NCI-H82 treated with DMSO at 0.1 percent for 48 hours (cell line): ENCODE data around the gene DOCK2.

Experiments
- DNase-seq: peaks from one replicate; lab custom pipeline; 2025; ENCODE audit not compliant: unreplicated experiment; lab: John Stamatoyannopoulos, UW

Gene DOCK2

GRCh38 chr5:169893571-169893970 is 256.5 kb downstream of the DOCK2 start:
- no peak for DNase-seq

- no peak for DNase-seq
Measured at GRCh38 chr5:169895926-169896325, 258.9 kb downstream of the DOCK2 start.

- no peak for DNase-seq
Measured at GRCh38 chr5:169897481-169897880, 260.4 kb downstream of the DOCK2 start.

- DNase-seq, result no peak
Measured at GRCh38 chr5:169901896-169902295, 264.8 kb downstream of the DOCK2 start.

- no peak for DNase-seq
Measured at GRCh38 chr5:169904059-169904458, 267.0 kb downstream of the DOCK2 start.

- no peak for DNase-seq
Measured at GRCh38 chr5:169904508-169904907, 267.4 kb downstream of the DOCK2 start.

GRCh38 chr5:169905017-169905416 is 267.9 kb downstream of the DOCK2 start:
- no peak for DNase-seq

- DNase-seq, result no peak
Measured at GRCh38 chr5:169906745-169907649, 269.9 kb downstream of the DOCK2 start.

- no peak for DNase-seq
Measured at GRCh38 chr5:169908864-169909263, 271.8 kb downstream of the DOCK2 start.

GRCh38 chr5:169909945-169910344 is 272.9 kb downstream of the DOCK2 start:
- no peak for DNase-seq

GRCh38 chr5:169910393-169910792 is 273.3 kb downstream of the DOCK2 start:
- DNase-seq, result no peak

GRCh38 chr5:169911448-169912212 is 274.6 kb downstream of the DOCK2 start:
- no peak for DNase-seq

GRCh38 chr5:169913479-169913878 is 276.4 kb downstream of the DOCK2 start:
- DNase-seq, result peak; percentile 20

- no peak for DNase-seq
Measured at GRCh38 chr5:169914766-169915165, 277.7 kb downstream of the DOCK2 start.

GRCh38 chr5:169917500-169917899 is 280.4 kb downstream of the DOCK2 start:
- DNase-seq, result no peak

- DNase-seq, result no peak
Measured at GRCh38 chr5:169918228-169918627, 281.2 kb downstream of the DOCK2 start.

GRCh38 chr5:169920474-169920873 is 283.4 kb downstream of the DOCK2 start:
- no peak for DNase-seq

GRCh38 chr5:169921384-169921783 is 284.3 kb downstream of the DOCK2 start:
- DNase-seq, result no peak

GRCh38 chr5:169921949-169922348 is 284.9 kb downstream of the DOCK2 start:
- DNase-seq, result no peak

- DNase-seq, result no peak
Measured at GRCh38 chr5:169922474-169922873, 285.4 kb downstream of the DOCK2 start.

- no peak for DNase-seq
Measured at GRCh38 chr5:169923988-169924387, 286.9 kb downstream of the DOCK2 start.

GRCh38 chr5:169933127-169933526 is 296.1 kb downstream of the DOCK2 start:
- DNase-seq, result no peak
